GM21717 (cell line): ENCODE measurements around the gene BEST1.
"Not testable (repeated sequence)": the region's sequence is repeated elsewhere in the genome, so short reads cannot be mapped to it uniquely, and the experiment has no call there.

Experiments used
- ATAC-seq: cut with Tn5 transposase; IDR thresholded peaks from one replicate; pipeline ENCODE4 v1.9.1; 2021; ENCODE audit warnings: mild to moderate bottlenecking, moderate library complexity; ENCODE audit not compliant: unreplicated experiment

BEST1 gene

GRCh38 chr11:61947486-61948210, 2.5 kb upstream of the BEST1 start:
- ATAC-seq, result no peak

DNA sequence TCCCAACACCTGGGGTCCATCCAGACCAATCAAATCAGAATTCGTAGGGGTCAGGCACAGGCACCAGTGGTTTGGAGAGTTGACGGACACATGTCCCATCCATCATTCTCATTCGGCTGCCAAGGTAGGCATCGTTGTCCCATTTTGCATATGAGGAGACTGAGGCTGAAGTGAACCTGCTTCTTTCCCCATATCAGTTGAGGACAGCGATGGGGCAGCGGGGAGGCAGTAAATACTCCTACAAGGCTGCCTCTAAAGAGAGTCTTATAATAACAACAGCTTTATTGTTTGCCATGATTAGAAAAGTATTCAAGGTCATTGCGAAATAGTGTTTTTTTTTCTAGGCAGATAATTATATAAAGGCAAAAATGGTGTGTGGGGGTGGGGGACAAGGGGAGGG, 1.6 kb upstream of the BEST1 start:
- no peak for ATAC-seq

GRCh38 chr11:61949169-61950034, 749 bp upstream of the BEST1 start:
- ATAC-seq, result no peak

DNA sequence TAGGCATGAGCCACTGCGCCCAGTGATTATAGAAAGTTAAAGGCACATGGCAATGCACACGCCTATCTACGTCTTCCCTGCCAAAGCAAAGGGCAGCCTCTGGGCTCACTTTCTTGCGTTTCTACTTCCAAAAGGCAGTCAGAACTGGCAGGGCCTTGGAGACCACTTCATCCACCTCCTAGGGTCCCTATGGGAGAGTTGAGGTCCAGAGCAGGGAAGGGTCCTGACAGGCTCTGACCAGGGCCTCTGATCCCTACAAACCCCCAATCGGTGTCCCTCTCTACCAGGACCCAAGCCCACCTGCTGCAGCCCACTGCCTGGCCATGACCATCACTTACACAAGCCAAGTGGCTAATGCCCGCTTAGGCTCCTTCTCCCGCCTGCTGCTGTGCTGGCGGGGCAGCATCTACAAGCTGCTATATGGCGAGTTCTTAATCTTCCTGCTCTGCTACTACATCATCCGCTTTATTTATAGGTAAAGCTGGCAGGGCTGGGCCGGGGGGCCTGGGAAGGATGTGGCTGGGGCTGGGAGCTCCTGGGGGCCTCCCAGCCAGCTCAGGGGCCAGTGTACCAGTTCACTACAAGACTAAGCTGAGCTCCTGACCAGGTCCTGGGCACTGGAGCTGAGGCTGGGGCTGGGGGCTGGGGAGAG, 1.5 kb downstream of the BEST1 start:
- ATAC-seq, result no peak

DNA sequence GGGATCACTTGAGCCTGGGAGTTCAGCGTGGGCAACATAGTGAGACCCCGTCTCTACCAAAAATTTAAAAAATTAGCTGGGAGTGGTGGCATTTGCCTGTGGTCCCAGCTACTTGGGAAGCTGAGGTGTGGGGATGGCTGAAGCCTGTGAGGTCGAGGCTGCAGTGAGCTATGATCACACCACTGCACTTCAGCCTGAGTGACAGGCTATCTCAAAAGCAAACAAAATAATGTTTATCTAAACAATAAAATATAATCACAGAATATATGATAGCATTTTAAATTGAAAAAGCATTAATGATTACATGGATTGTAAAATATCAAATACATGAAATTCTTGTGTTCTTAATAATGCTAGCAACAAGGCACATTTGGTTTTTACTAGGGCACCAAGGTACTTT, 2.7 kb downstream of the BEST1 start:
- ATAC-seq, result no peak

GRCh38 chr11:61953632-61954031, 3.5 kb downstream of the BEST1 start:
- ATAC-seq, result not testable (repeated sequence)

DNA sequence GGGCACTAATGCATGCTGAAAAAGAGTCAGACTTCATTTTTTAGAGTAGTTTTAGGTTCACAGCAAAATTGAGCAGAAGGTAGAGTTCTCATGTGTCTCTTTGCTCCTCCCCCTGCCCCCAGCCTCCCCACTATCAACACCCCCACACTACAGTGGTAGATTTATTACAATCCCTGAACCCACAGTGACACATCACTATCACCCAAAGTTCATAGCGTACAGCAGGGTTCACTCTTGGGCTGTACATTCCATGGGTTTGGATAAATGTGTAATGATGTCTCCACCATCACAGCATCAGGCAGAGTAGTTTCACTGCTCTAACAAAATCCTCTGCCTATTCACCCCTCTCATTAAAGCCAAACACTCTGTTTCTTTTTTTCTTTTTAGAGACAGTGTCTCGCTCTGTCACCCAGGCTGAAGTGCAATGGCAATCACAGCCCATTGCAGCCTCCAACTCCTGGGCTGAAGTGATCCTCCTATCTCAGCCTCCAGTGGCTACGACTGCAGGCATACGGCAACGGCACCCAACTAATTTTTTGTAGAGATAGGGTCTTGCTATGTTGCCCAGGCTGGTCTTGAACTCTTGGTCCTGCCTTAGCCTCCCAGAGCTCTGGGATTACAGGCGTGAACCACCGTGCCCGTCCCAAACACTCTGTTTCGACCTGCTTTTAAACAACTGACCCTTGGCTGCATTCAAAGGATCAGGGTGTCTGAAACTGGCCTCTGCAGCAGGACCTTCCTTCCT, 4.1 kb downstream of the BEST1 start:
- no peak for ATAC-seq

DNA sequence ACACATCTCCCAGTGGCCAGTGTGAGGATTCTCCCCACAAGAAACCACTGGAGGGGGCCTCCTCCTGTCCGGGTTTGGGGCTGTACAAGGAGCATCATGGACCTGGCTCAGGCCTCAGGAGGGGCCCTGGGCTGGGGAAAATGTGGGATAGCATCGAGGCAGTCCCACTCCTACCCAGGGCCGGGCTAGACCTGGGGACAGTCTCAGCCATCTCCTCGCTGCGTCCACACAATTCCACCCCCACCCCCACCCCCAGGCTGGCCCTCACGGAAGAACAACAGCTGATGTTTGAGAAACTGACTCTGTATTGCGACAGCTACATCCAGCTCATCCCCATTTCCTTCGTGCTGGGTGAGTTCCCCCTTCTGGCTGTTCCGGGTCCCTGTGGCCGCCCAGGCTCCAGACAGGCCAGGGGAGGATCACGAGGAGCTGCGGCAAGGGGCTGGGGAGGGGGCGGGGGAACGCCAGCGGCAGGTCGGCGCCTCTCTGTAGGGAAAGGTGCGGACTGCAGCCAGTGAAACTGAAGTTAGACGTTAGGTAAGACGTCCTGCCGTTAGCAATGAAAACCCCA, 4.8 kb downstream of the BEST1 start:
- ATAC-seq, result no peak

DNA sequence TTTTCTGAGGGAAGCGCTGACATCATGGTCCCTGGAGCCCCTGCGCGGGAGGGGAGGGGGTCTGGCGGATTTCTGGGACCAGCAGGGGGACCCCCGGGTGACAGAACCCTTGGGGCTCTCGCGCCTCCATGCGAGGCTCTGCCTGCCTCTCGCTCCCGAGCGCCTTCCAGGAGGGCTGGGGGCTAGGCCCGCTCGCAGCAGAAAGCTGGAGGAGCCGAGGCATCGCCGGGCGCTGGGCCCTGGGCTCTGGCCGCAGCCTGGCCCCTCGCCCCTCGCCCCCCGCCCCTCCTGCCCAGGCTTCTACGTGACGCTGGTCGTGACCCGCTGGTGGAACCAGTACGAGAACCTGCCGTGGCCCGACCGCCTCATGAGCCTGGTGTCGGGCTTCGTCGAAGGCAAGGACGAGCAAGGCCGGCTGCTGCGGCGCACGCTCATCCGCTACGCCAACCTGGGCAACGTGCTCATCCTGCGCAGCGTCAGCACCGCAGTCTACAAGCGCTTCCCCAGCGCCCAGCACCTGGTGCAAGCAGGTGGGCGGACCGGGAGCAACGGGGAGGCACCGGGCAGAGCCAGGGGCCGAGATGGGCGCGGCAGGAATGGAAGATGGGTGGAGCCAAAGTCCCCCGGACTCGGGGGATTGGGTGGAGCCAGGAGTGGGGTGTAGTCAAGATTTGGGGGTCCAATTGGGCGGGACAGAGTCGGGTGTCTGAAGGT, 5.4 kb downstream of the BEST1 start:
- no peak for ATAC-seq

GRCh38 chr11:61956191-61957020, 6.3 kb downstream of the BEST1 start:
- no peak for ATAC-seq

DNA sequence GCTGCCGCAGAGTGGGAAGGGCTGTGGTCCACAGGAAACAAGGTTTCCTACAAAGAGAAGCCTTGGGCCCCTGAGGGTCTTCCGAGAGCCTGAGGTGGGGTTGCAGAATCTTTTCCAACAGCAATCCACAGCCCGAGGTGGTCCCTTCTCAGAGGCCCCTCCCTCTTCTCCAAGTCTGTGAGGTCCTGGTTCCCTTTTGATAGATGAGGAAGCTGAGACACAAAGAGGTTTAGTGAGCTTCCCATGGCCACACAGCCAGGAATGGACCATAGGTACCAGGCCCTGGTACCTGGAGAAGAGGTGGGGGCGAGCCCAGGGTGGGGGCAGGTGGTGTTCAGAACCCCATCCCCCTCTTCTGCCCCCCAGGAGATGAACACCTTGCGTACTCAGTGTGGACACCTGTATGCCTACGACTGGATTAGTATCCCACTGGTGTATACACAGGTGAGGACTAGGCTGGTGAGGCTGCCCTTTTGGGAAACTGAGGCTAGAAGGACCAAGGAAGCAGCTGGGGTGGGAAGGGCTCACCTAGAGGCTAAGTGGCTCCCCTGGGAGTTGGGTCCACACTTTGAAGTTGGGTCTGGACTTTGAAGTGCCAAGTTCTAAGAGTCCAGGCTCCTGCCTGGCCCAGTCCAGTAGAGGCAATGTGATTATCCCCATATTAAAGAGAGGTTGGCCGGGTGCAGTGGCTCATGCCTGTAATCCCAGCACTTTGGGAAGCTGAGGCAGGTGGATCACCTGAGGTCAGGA, 7.0 kb downstream of the BEST1 start:
- ATAC-seq, result no peak

- ATAC-seq, result no peak
Measured at GRCh38 chr11:61958590-61958989, 8.4 kb downstream of the BEST1 start.

- ATAC-seq, result no peak
Measured at GRCh38 chr11:61959114-61959513, 9.0 kb downstream of the BEST1 start.

GRCh38 chr11:61959678-61960077, 9.5 kb downstream of the BEST1 start:
- no peak for ATAC-seq

DNA sequence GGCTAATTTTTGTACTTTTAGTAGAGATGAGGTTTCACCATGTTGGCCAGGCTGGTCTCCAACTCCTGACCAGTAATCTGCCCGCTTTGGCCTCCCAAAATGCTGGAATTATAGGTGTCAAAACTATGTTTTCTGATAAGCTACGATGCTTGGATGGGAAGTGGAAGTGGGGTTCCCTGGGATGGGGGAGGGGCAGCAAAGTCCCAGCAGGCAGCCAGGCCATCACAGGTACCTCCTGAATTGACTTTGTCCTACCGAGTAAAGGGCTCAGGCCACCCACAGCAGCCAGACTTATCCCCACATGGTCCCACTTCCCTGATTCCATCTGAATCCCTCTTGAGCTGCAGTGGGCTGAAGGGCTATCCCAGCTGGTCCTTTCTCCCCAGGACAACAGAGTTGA, 10.4 kb downstream of the BEST1 start:
- ATAC-seq, result no peak

DNA sequence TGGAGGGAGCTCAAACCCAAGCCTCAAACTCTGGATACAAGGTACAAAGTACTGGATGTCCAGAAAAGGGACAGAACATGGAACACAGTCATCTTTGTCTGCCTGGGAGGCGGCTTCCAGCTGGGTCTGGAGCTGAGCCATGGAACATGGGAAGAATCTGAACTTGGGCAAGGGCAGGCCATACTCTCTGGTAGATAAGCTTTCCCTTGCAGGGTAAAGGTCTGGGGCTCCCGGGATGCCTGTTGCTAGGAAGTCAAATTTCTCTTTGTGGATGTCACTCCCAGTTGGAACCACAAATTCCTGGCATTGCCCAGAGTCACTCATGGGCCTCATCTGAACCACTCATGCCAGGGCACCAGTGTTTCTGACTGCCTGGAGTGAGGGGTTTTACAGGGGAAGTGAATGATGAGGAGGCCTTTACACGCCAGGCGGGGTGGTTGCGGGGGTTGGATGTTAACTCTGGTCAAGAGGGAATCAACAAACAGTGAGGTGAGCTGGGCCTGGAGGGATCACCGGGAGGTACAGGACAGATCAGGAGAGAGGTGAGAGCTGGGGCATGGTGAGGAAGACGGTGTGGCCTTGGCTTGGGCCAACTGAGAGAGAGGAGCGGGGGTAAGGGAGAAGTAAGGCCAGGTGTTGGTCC, 11.5 kb downstream of the BEST1 start:
- ATAC-seq, result no peak

DNA sequence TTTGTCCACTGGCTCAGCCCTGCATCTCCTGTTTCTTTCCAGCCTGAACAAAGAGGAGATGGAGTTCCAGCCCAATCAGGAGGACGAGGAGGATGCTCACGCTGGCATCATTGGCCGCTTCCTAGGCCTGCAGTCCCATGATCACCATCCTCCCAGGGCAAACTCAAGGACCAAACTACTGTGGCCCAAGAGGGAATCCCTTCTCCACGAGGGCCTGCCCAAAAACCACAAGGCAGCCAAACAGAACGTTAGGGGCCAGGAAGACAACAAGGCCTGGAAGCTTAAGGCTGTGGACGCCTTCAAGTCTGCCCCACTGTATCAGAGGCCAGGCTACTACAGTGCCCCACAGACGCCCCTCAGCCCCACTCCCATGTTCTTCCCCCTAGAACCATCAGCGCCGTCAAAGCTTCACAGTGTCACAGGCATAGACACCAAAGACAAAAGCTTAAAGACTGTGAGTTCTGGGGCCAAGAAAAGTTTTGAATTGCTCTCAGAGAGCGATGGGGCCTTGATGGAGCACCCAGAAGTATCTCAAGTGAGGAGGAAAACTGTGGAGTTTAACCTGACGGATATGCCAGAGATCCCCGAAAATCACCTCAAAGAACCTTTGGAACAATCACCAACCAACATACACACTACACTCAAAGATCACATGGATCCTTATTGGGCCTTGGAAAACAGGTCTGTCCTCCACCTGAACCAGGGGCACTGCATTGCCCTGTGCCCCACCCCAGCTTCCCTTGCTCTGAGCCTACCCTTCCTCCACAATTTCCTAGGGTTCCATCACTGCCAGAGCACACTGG, 12.3 kb downstream of the BEST1 start:
- ATAC-seq, result no peak

DNA sequence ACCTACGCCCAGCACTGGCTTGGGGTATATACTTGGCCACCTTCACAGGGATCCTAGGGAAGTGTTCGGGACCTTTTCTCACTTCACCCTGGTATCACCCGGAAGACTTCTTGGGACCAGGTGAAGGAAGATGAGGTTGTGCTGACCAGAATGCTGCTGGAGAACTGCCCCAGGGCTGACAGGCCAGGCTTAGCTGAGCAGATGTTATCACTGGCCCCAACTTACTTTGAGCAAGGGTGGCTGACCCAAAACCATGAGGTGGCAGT, 12.8 kb downstream of the BEST1 start:
- no peak for ATAC-seq
